HepG2 (cell line): ENCODE measurements around the gene CYSLTR2. TPM values are rescaled to one million over a fixed set of nuclear protein-coding genes. Genes with fewer than 3 reads are reported as not detected.
A peak's percentile ranks its signal among the peaks of the same experiment; 100 is the strongest.

Source experiments
- ATAD3A ChIP-seq: sonication (generic); formaldehyde crosslinking; IDR thresholded peaks from 2 replicates; pipeline ENCODE4 v1.4.0; 2020; ENCODE audit warnings: missing genetic modification reagents
- CREM ChIP-seq, 2 experiments: sonication (generic) in 1 of 2; formaldehyde crosslinking in 1 of 2; IDR thresholded peaks; 2 replicates each; pipeline versions ENCODE4 v1.4.0 to v1.6.1; 2016 to 2020; ENCODE audit warnings: antibody characterized with exemption in 1 of 2, mild to moderate bottlenecking in 1 of 2, missing genetic modification reagents in 1 of 2
- EP300 ChIP-seq, 3 experiments: sonication (generic) in 1 of 3; formaldehyde crosslinking in 1 of 3; IDR thresholded peaks; 2 replicates each; pipeline versions ENCODE4 v1.5.1 to v1.6.1; 2011 to 2020; ENCODE audit warnings: low read depth in 2 of 3, low read length in 2 of 3, borderline replicate concordance in 1 of 3, improper control_type of control experiment in 1 of 3, mild to moderate bottlenecking in 1 of 3, missing genetic modification reagents in 1 of 3, moderate library complexity in 1 of 3
- FOXK1 ChIP-seq: sonication (generic); formaldehyde crosslinking; IDR thresholded peaks from 2 replicates; pipeline ENCODE4 v1.4.0; 2020; ENCODE audit warnings: low read depth, missing genetic modification reagents, borderline replicate concordance
- GATA4 ChIP-seq: sonication (generic); IDR thresholded peaks from 2 replicates; pipeline ENCODE4 v1.6.1; 2016; ENCODE audit warnings: antibody characterized with exemption, low read depth, borderline replicate concordance
- GTF3A ChIP-seq: sonication (generic); formaldehyde crosslinking; conservative IDR thresholded peaks from 2 replicates; pipeline ENCODE4 v1.4.0; 2020; ENCODE audit warnings: mild to moderate bottlenecking, missing genetic modification reagents
- KDM1A ChIP-seq: IDR thresholded peaks from 2 replicates; pipeline ENCODE4 v1.6.1; 2016; ENCODE audit warnings: missing compliant biosample characterization
- MXI1 ChIP-seq: IDR thresholded peaks from 3 replicates; pipeline ENCODE4 v1.6.1; 2012; ENCODE audit warnings: low read depth, low read length, inconsistent platforms, borderline replicate concordance
- NBN ChIP-seq: fragments of 450-650 bp; conservative IDR thresholded peaks from 2 replicates; pipeline ENCODE4 v1.6.1; 2017
- SIN3A ChIP-seq: IDR thresholded peaks from 2 replicates; pipeline ENCODE4 v1.6.1; 2011; ENCODE audit warnings: low read depth, mild to moderate bottlenecking, control low read depth, low read length, borderline replicate concordance
- SIX1 ChIP-seq: sonication (generic); formaldehyde crosslinking; IDR thresholded peaks from 2 replicates; pipeline ENCODE4 v1.4.0; 2020; ENCODE audit warnings: missing genetic modification reagents, borderline replicate concordance
- SOX5 ChIP-seq: IDR thresholded peaks from 2 replicates; pipeline ENCODE4 v1.6.1; 2016; ENCODE audit warnings: borderline replicate concordance
- ZFP36L2 ChIP-seq: sonication (generic); formaldehyde crosslinking; IDR thresholded peaks from 2 replicates; pipeline ENCODE4 v1.4.0; 2020; ENCODE audit warnings: missing genetic modification reagents
- ZNF121 ChIP-seq: sonication (generic); formaldehyde crosslinking; IDR thresholded peaks from 2 replicates; pipeline ENCODE4 v1.5.0; 2020; ENCODE audit warnings: mild to moderate bottlenecking, missing genetic modification reagents
- ZNF24 ChIP-seq: fragments of 450-650 bp; IDR thresholded peaks from 2 replicates; pipeline ENCODE4 v1.6.1; 2017; ENCODE audit warnings: antibody characterized with exemption, mild to moderate bottlenecking
- ZNF329 ChIP-seq: sonication (generic); formaldehyde crosslinking; IDR thresholded peaks from 2 replicates; pipeline ENCODE4 v1.9.0; 2021; ENCODE audit warnings: low read depth, mild to moderate bottlenecking, missing genetic modification reagents
- ZNF431 ChIP-seq: sonication (generic); formaldehyde crosslinking; IDR thresholded peaks from 2 replicates; pipeline ENCODE4 v1.9.0; 2022; ENCODE audit warnings: missing genetic modification reagents, low read depth, mild to moderate bottlenecking, borderline replicate concordance
- ZNF432 ChIP-seq: sonication (generic); formaldehyde crosslinking; IDR thresholded peaks from 2 replicates; pipeline ENCODE4 v1.5.0; 2020; ENCODE audit warnings: missing genetic modification reagents, mild to moderate bottlenecking, borderline replicate concordance
- ZNF512 ChIP-seq: sonication (generic); formaldehyde crosslinking; IDR thresholded peaks from 2 replicates; pipeline ENCODE4 v1.4.0; 2020; ENCODE audit warnings: mild to moderate bottlenecking, missing genetic modification reagents
- ZNF546 ChIP-seq: sonication (generic); formaldehyde crosslinking; conservative IDR thresholded peaks from 2 replicates; pipeline ENCODE4 v1.8.1; 2023; ENCODE audit warnings: mild to moderate bottlenecking, missing genetic modification reagents
- ZNF674 ChIP-seq: sonication (generic); formaldehyde crosslinking; IDR thresholded peaks from 2 replicates; pipeline ENCODE4 v1.5.0; 2020; ENCODE audit warnings: low read depth, mild to moderate bottlenecking, missing genetic modification reagents
- ZNF720 ChIP-seq: sonication (generic); formaldehyde crosslinking; IDR thresholded peaks from 2 replicates; pipeline ENCODE4 v1.4.0; 2020; ENCODE audit warnings: missing genetic modification reagents
- ZNF790 ChIP-seq: sonication (generic); formaldehyde crosslinking; IDR thresholded peaks from 2 replicates; pipeline ENCODE4 v1.8.0; 2022; ENCODE audit warnings: missing genetic modification reagents, mild to moderate bottlenecking, borderline replicate concordance
- polyA plus RNA-seq, 8 experiments: library from polyadenylated mRNA; depleted of rRNA in 3 of 8; stranded (reverse) in 7 of 8; unstranded in 1 of 8; fragments of >200 nt; fragmentation: Illumina TruSeq in 4 of 8; extraction: Trizol in 4 of 8; gene quantifications; 2 replicates each; pipeline versions ENCODE4 v1.2.1 to v1.2.3, GENCODE V29; 2011 to 2016; ENCODE audit warnings: low read depth in 4 of 8, missing spikeins in 1 of 8, mixed read lengths in 1 of 8; ENCODE audit not compliant: insufficient read depth in 1 of 8
- total RNA-seq, 5 experiments: library from RNA; depleted of rRNA; stranded (reverse); fragments of >200 nt; fragmentation: Illumina TruSeq; extraction: Trizol; gene quantifications; 2 replicates each; pipeline ENCODE4 v1.2.3, GENCODE V29; 2016; ENCODE audit warnings: low read depth in 1 of 5
- TF ChIP-seq, protein P1 (sequence below): sonication (generic); formaldehyde crosslinking; IDR thresholded peaks from 2 replicates; pipeline ENCODE4 v1.4.0; 2020; ENCODE audit warnings: low read depth, missing genetic modification reagents
- TF ChIP-seq, protein P2 (sequence below): sonication (generic); formaldehyde crosslinking; IDR thresholded peaks from 2 replicates; pipeline ENCODE4 v1.5.0; 2020; ENCODE audit warnings: mild to moderate bottlenecking, missing genetic modification reagents, borderline replicate concordance

CYSLTR2 gene
- total and polyA plus RNA-seq, 2 of the 13 experiments (the other 11 are each of a cell fraction or from before 2014, with no cell fraction given), result not detected

DNA sequence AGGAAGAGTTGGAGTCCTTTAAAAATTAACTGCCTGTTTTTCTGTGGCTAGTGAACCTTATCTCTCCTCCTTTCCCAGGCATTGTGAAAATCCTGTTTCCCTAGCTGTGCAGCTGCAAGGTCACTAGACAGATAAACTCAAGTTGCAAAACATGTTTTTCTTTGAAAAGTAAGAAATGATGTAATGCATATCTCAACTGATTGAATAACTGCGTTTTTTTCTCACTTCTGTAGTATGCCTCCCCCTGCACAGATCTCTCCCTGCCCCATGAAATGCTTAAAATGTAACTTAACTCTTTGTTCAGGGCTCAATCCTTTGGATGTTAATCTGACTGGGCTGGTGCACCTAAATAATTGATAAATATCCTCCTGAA, 27.7 kb upstream of the CYSLTR2 start (continued):
- TF ChIP-seq, protein P1, sequence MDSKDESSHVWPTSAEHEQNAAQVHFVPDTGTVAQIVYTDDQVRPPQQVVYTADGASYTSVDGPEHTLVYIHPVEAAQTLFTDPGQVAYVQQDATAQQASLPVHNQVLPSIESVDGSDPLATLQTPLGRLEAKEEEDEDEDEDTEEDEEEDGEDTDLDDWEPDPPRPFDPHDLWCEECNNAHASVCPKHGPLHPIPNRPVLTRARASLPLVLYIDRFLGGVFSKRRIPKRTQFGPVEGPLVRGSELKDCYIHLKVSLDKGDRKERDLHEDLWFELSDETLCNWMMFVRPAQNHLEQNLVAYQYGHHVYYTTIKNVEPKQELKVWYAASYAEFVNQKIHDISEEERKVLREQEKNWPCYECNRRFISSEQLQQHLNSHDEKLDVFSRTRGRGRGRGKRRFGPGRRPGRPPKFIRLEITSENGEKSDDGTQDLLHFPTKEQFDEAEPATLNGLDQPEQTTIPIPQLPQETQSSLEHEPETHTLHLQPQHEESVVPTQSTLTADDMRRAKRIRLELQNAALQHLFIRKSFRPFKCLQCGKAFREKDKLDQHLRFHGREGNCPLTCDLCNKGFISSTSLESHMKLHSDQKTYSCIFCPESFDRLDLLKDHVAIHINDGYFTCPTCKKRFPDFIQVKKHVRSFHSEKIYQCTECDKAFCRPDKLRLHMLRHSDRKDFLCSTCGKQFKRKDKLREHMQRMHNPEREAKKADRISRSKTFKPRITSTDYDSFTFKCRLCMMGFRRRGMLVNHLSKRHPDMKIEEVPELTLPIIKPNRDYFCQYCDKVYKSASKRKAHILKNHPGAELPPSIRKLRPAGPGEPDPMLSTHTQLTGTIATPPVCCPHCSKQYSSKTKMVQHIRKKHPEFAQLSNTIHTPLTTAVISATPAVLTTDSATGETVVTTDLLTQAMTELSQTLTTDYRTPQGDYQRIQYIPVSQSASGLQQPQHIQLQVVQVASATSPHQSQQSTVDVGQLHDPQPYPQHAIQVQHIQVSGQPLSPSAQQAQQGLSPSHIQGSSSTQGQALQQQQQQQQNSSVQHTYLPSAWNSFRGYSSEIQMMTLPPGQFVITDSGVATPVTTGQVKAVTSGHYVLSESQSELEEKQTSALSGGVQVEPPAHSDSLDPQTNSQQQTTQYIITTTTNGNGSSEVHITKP (CRISPR knock-in tag), result no peak
- no peak for TF ChIP-seq ZNF431 (CRISPR knock-in tag)
- TF ChIP-seq ZNF790 (CRISPR knock-in tag), result no peak
- TF ChIP-seq, protein P2, sequence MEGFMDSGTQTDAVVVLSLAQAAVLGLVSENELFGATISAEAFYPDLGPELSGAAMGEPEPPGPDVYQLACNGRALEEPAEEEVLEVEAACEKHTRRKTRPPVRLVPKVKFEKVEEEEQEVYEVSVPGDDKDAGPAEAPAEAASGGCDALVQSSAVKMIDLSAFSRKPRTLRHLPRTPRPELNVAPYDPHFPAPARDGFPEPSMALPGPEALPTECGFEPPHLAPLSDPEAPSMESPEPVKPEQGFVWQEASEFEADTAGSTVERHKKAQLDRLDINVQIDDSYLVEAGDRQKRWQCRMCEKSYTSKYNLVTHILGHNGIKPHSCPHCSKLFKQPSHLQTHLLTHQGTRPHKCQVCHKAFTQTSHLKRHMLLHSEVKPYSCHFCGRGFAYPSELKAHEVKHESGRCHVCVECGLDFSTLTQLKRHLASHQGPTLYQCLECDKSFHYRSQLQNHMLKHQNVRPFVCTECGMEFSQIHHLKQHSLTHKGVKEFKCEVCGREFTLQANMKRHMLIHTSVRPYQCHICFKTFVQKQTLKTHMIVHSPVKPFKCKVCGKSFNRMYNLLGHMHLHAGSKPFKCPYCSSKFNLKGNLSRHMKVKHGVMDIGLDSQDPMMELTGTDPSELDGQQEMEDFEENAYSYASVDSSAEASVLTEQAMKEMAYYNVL (CRISPR knock-in tag), result peak; percentile 94; the same call in 1 of the 2 replicates
- peak in 1 of 2 experiments; percentile 88; a peak in 2 of 4 replicates for TF ChIP-seq EP300 (IDR thresholded peaks at IDR 0.05; ENCODE audit: low read depth in 2 of 2, low read length in 2 of 2)
- peak; percentile 82; the same call in 1 of the 2 replicates for TF ChIP-seq EP300 (CRISPR knock-in tag; IDR thresholded peaks at IDR 0.05; ENCODE audit: borderline replicate concordance)
- TF ChIP-seq ZNF121 (CRISPR knock-in tag), result no peak
- TF ChIP-seq ZNF674 (CRISPR knock-in tag), result no peak
- no peak for TF ChIP-seq ZNF329 (CRISPR knock-in tag)
- TF ChIP-seq ATAD3A (CRISPR knock-in tag), result no peak
- TF ChIP-seq CREM (IDR thresholded peaks at IDR 0.05), result peak; percentile 78
- no peak for TF ChIP-seq CREM (CRISPR knock-in tag; IDR thresholded peaks at IDR 0.05)
- TF ChIP-seq GATA4, result peak; percentile 94
- TF ChIP-seq ZNF24, result no peak
- no peak for TF ChIP-seq NBN
- TF ChIP-seq GTF3A (CRISPR knock-in tag), result no peak
- no peak for TF ChIP-seq ZNF512 (CRISPR knock-in tag)
- no peak for TF ChIP-seq ZFP36L2
- TF ChIP-seq SOX5, result peak; percentile 91
- TF ChIP-seq SIN3A, result no peak
- peak; percentile 91; the same call in 1 of the 2 replicates for TF ChIP-seq FOXK1
- no peak for TF ChIP-seq KDM1A
- TF ChIP-seq ZNF546 (CRISPR knock-in tag), result no peak
- no peak for TF ChIP-seq MXI1
- no peak for TF ChIP-seq ZNF432 (CRISPR knock-in tag)
- TF ChIP-seq ZNF720 (CRISPR knock-in tag), result no peak
- TF ChIP-seq SIX1, result peak; percentile 69; the same call in 1 of the 2 replicates
